HCT116 (cell line): Measurements from ENCODE around the gene BSND. TPM values are rescaled to one million over a fixed set of nuclear protein-coding genes. Genes with fewer than 3 reads are reported as not detected.

Experiments used
- ATAC-seq: fragments of 200-7000 bp; cut with Tn5 transposase; 2 replicates; pipeline ENCODE4 v1.9.1; 2020; ENCODE audit warnings: mild to moderate bottlenecking, moderate library complexity
- BruUV-seq: library from RNA; stranded (reverse); fragments of 400-500 nt; replicated peaks from 2 replicates; lab custom pipeline; 2021; lab: Mats Ljungman, UMichigan
- CTCF ChIA-PET: fragments of 300-600 bp; sonication (Branson Sonifier 250); formaldehyde crosslinking; loops from one replicate; lab custom pipeline; 2021; ENCODE audit warnings: antibody characterized with exemption; lab: Charles Lee
- POLR2A ChIA-PET: fragments of 300-600, 350-600 bp; sonication (Branson Sonifier 250); formaldehyde crosslinking; loops from one replicate; lab custom pipeline; 2021; ENCODE audit warnings: antibody characterized with exemption; lab: Charles Lee
- RAD21 ChIA-PET, 2 experiments: fragments of 300-600 bp; sonication (Branson Sonifier 250); formaldehyde crosslinking; loops; one replicate each; lab custom pipeline; 2023; ENCODE audit warnings: low total read pairs in 2 of 2; ENCODE audit not compliant: uncharacterized antibody in 2 of 2, unreplicated experiment in 2 of 2, low non-redundant PET in 1 of 2; lab: Charles Lee
- DNase-seq: peaks from one replicate; pipeline ENCODE4 v3.0.0-alpha.2; 2010; ENCODE audit warnings: low read depth, low spot score
- H2AFZ ChIP-seq: fragments of 200-600 bp; shearing (Covaris generic), sonication (generic); 2 replicates; pipeline ENCODE4 v1.6.1; 2017; ENCODE audit warnings: low read depth, mixed run types, mixed read lengths, antibody characterized with exemption, low read length; ENCODE audit not compliant: poor library complexity, severe bottlenecking
- H3K27ac ChIP-seq: 2 replicates; pipeline ENCODE4 v1.5.1; 2012; ENCODE audit warnings: low read depth, low read length
- H3K27me3 ChIP-seq: fragments of 200-600 bp; sonication (generic); 2 replicates; pipeline ENCODE4 v1.6.1; 2016; ENCODE audit warnings: mixed run types, low read length, mixed read lengths; ENCODE audit not compliant: insufficient read depth
- H3K36me3 ChIP-seq, 2 experiments: fragments of 200-500 bp in 1 of 2; fragments of 200-600 bp in 1 of 2; sonication (Bioruptor generic) in 1 of 2; sonication (generic) in 1 of 2; 2 replicates each; pipeline versions ENCODE4 v1.5.1 to v1.6.1; 2014 to 2016; ENCODE audit warnings: low read length in 2 of 2, inconsistent platforms in 1 of 2, mixed read lengths in 1 of 2, mixed run types in 1 of 2; ENCODE audit not compliant: insufficient read depth in 2 of 2, control insufficient read depth in 1 of 2
- H3K4me1 ChIP-seq, 2 experiments: fragments of 200-600 bp in 1 of 2; sonication (generic) in 1 of 2; 2 replicates each; pipeline versions ENCODE4 v1.5.1 to v1.6.1; 2012 to 2017; ENCODE audit warnings: low read length in 2 of 2, inconsistent platforms in 1 of 2, mild to moderate bottlenecking in 1 of 2, mixed read lengths in 1 of 2, mixed run types in 1 of 2, moderate library complexity in 1 of 2; ENCODE audit not compliant: insufficient read depth in 2 of 2, control insufficient read depth in 1 of 2
- H3K4me2 ChIP-seq: fragments of 200-600 bp; sonication (generic); 2 replicates; pipeline ENCODE4 v1.6.1; 2017; ENCODE audit warnings: mixed run types, low read length, mixed read lengths
- H3K4me3 ChIP-seq, 2 experiments: fragments of 200-600 bp in 1 of 2; sonication (generic) in 1 of 2; replicated peaks in 1 of 2; 2 replicates each; pipeline ENCODE4 v1.5.1; 2011 to 2016; ENCODE audit warnings: low read length in 2 of 2, control low read depth in 1 of 2, low read depth in 1 of 2, mild to moderate bottlenecking in 1 of 2, mixed read lengths in 1 of 2, mixed run types in 1 of 2
- H3K79me2 ChIP-seq: fragments of 200-600 bp; sonication (generic); 2 replicates; pipeline ENCODE4 v1.6.1; 2017; ENCODE audit warnings: mild to moderate bottlenecking, mixed run types, low read length, moderate library complexity, mixed read lengths; ENCODE audit not compliant: insufficient read depth
- H3K9ac ChIP-seq: fragments of 200-600 bp; sonication (generic); 2 replicates; pipeline ENCODE4 v1.6.1; 2016; ENCODE audit warnings: low read length, mixed read lengths
- H3K9me2 ChIP-seq: fragments of 200-600 bp; sonication (generic), shearing (Covaris generic); 2 replicates; pipeline ENCODE4 v1.6.1; 2017; ENCODE audit warnings: mixed run types, mild to moderate bottlenecking, moderate library complexity; ENCODE audit not compliant: insufficient read depth
- H3K9me3 ChIP-seq, 2 experiments: fragments of 200-500 bp in 1 of 2; fragments of 200-600 bp in 1 of 2; sonication (Bioruptor generic) in 1 of 2; sonication (generic) in 1 of 2; 2 replicates each; pipeline ENCODE4 v1.6.1; 2014 to 2017; ENCODE audit warnings: low read length in 2 of 2, mixed read lengths in 2 of 2, inconsistent platforms in 1 of 2, low read depth in 1 of 2, mild to moderate bottlenecking in 1 of 2, mixed run types in 1 of 2, moderate library complexity in 1 of 2; ENCODE audit not compliant: control insufficient read depth in 1 of 2, insufficient read depth in 1 of 2
- H4K20me1 ChIP-seq: fragments of 200-600 bp; sonication (generic), shearing (Covaris generic); 2 replicates; pipeline ENCODE4 v1.6.1; 2017; ENCODE audit warnings: mixed run types, mild to moderate bottlenecking, moderate library complexity; ENCODE audit not compliant: insufficient read depth
- ATF3 ChIP-seq: IDR thresholded peaks from 2 replicates; pipeline ENCODE4 v1.6.1; 2012
- CBX3 ChIP-seq: IDR thresholded peaks from 2 replicates; pipeline ENCODE4 v1.6.1; 2012; ENCODE audit warnings: low read depth
- CTCF ChIP-seq, 3 experiments: fragments of 200-600 bp in 1 of 3; sonication (generic) in 1 of 3; IDR thresholded peaks in 2 of 3; conservative IDR thresholded peaks in 1 of 3; 2 replicates each; pipeline ENCODE4 v1.5.1; 2012 to 2017; ENCODE audit warnings: low read depth in 2 of 3, low read length in 2 of 3, antibody characterized with exemption in 1 of 3, borderline replicate concordance in 1 of 3, control low read depth in 1 of 3, mild to moderate bottlenecking in 1 of 3, mixed read lengths in 1 of 3, mixed run types in 1 of 3, moderate library complexity in 1 of 3; ENCODE audit not compliant: insufficient read depth in 1 of 3
- EGR1 ChIP-seq: IDR thresholded peaks from 2 replicates; pipeline ENCODE4 v1.6.1; 2012; ENCODE audit warnings: low read depth
- EZH2 ChIP-seq: fragments of 200-600 bp; sonication (generic); IDR thresholded peaks from 2 replicates; pipeline ENCODE4 v1.6.1; 2017; ENCODE audit warnings: antibody characterized with exemption, mixed run types
- EZH2phosphoT487 ChIP-seq: fragments of 200-600 bp; IDR thresholded peaks from 2 replicates; pipeline ENCODE4 v1.6.1; 2018; ENCODE audit warnings: antibody characterized with exemption, borderline replicate concordance
- FOSL1 ChIP-seq: IDR thresholded peaks from 2 replicates; pipeline ENCODE4 v1.6.1; 2012; ENCODE audit warnings: low read depth
- JUND ChIP-seq: IDR thresholded peaks from 2 replicates; pipeline ENCODE4 v1.6.1; 2012
- MAX ChIP-seq: IDR thresholded peaks from 2 replicates; pipeline ENCODE4 v1.6.1; 2012
- POLR2A ChIP-seq: IDR thresholded peaks from 2 replicates; pipeline ENCODE4 v1.7.0; 2011; ENCODE audit warnings: borderline replicate concordance; ENCODE audit not compliant: insufficient read depth, insufficient read length; ENCODE audit errors: extremely low read depth
- POLR2AphosphoS5 ChIP-seq: IDR thresholded peaks from 2 replicates; pipeline ENCODE4 v1.6.1; 2011; ENCODE audit warnings: mild to moderate bottlenecking, low read depth, low read length, moderate library complexity
- REST ChIP-seq: IDR thresholded peaks from 2 replicates; pipeline ENCODE4 v1.6.1; 2012; ENCODE audit warnings: low read depth
- SIN3A ChIP-seq: IDR thresholded peaks from 2 replicates; pipeline ENCODE4 v1.6.1; 2012; ENCODE audit warnings: low read depth
- SP1 ChIP-seq: IDR thresholded peaks from 2 replicates; pipeline ENCODE4 v1.6.1; 2012; ENCODE audit warnings: low read depth
- YY1 ChIP-seq: IDR thresholded peaks from 2 replicates; pipeline ENCODE4 v1.6.1; 2011; ENCODE audit warnings: low read length, low read depth, moderate library complexity, mild to moderate bottlenecking; ENCODE audit not compliant: insufficient replicate concordance; ENCODE audit errors: extremely low read depth
- intact Hi-C: fragments of 100-400 bp; cut with micrococcal nuclease; formaldehyde crosslinking; loops from 2 replicates; pipeline ENCODE4 v1.10.0; 2022
- total RNA-seq: library from RNA; stranded (reverse); gene quantifications from one replicate; pipeline ENCODE4 v1.2.1, GENCODE V29; 2021; ENCODE audit not compliant: unreplicated experiment

Gene BSND
- total RNA-seq, 1 experiment from 2014 or later = not detected

- H2AFZ ChIP-seq = peak overlapping the region; percentile 60
- ATAC-seq = no peak
These were observed 40.2 kb downstream of the BSND start for GRCh38 chr1:55038974-55039341.

More at GRCh38 chr1:55038974-55039341, 40.2 kb downstream of the BSND start:
- peak overlapping the region; percentile 71 for H3K27ac ChIP-seq
- H3K27me3 ChIP-seq = no peaks in the 10 kb centered on the region
- ChIA-PET CTCF (interaction anchor here (2.4 kb wide), 1 partner anchor 17 kb away, joined by 9 read pairs; no protein-coding TSS in a partner anchor), POLR2A (no interaction called here), RAD21 (no interaction called here)
- BruUV-seq = no TSS peak
- peaks cover 6% of the 10 kb centered on the region; the same call in 1 of the 2 replicates for H3K79me2 ChIP-seq
- TF ChIP-seq FOSL1 = no peak
- TF ChIP-seq EGR1 = no peak
- no peak for TF ChIP-seq CTCF (IDR thresholded peaks at IDR 0.05 in 2 of 3, conservative IDR thresholded peaks at IDR 0.05 in 1 of 3; ENCODE audit: borderline replicate concordance in 1 of 3, insufficient read depth in 1 of 3, low read depth in 2 of 3, low read length in 2 of 3)
- TF ChIP-seq SIN3A = no peak
- TF ChIP-seq EZH2 = no peak
- TF ChIP-seq ATF3 = no peak
- no peak for TF ChIP-seq REST
- TF ChIP-seq CBX3 = no peak
- TF ChIP-seq MAX = no peak
- TF ChIP-seq SP1 = no peak
- no peak for TF ChIP-seq POLR2A
- TF ChIP-seq YY1 = no peak
- no peak for TF ChIP-seq JUND
- TF ChIP-seq EZH2phosphoT487 = no peak
- no peak for TF ChIP-seq POLR2AphosphoS5
- H3K4me3 ChIP-seq = peak overlapping the region; percentile 73 to 80
- H3K4me2 ChIP-seq = peak overlapping the region; percentile 97
- DNase-seq = no peak
- H3K9me2 ChIP-seq = no peaks in the 10 kb centered on the region
- peak overlapping the region; percentile 72 for H3K9ac ChIP-seq
- no peaks in the 10 kb centered on the region for H3K9me3 ChIP-seq
- H4K20me1 ChIP-seq = no peaks in the 10 kb centered on the region
- no peaks in the 10 kb centered on the region for H3K36me3 ChIP-seq
- H3K4me1 ChIP-seq = peaks cover 14 to 46% of the 10 kb centered on the region in 2 experiments; a peak in 3 of 4 replicates
- intact Hi-C loops = no loop called here
